Uterus (tissue), 2 donors: ENCODE results near the gene KIRREL3.

Source experiments
- CTCF ChIP-seq, 4 experiments: fragments of 200-600 bp in 2 of 4; fragments of 450-650 bp in 2 of 4; sonication (generic) in 2 of 4; IDR thresholded peaks; one replicate each; pipeline ENCODE4 v1.5.1; 2016 to 2019; ENCODE audit warnings: antibody characterized with exemption in 4 of 4, mild to moderate bottlenecking in 2 of 4, moderate library complexity in 1 of 4
- POLR2A ChIP-seq, 2 donors: fragments of 450-650 bp; IDR thresholded peaks; one replicate each; pipeline ENCODE4 v1.6.1; 2016; ENCODE audit warnings: antibody characterized with exemption in 2 of 2, mild to moderate bottlenecking in 1 of 2, moderate library complexity in 1 of 2

DNA sequence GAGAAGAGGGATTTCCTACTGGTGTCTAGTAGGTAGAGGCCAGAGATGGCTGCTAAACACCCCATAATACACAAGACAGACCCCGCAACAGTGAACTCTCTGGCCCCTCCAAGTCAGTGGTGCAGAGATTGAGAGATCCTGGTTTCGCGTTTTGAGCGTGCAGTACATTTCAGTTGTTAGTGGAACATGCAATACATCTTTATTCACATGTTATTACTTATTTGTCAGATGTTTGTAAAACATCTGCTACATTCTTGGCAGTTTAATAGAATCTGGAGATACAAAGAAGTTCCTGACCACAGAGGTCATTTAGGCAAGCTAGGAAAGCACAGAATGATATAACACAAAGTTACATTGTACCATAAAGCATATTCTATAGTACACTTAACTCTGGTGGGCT is 603.6 kb downstream of the KIRREL3 start:
- TF ChIP-seq CTCF (IDR thresholded peaks at IDR 0.05) (no peak), POLR2A (IDR thresholded peaks at IDR 0.05) (no peak)
